ENCODE measurements around the gene RPGR. TPM values are rescaled to one million over a fixed set of nuclear protein-coding genes. Genes with fewer than 3 reads are reported as not detected.

The RPGR gene
- total and polyA plus RNA-seq, 9 of the 15 experiments (the other 6 are each of a cell fraction or from before 2014, with no cell fraction given), result 2.1 to 7.9 (median 5.7) TPM

DNA sequence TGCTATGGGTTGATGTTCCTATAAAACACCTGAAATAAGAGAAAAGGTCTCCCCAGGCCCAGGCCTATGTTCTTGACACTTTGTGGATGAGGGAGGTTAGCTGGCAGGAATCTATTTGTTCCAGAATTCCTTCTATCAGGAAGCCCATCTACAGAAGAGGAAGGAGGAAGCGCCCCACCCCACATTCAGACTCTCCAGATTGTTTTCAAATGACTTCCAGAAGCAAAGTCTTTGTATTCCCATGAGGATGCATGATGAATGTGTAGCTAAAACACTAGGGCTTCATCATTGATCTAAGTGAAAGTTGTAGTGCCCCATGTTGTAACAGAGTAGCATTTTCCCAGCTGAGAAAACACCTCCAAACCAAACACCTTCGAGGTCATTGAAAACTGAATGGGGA, 41.5 kb upstream of the RPGR start:
- no TSS peak for BruUV-seq (replicated peaks)
- intact Hi-C loops (cut with micrococcal nuclease), result no loop called here
- FAIRE-seq, result no peak

More for the DNA sequence above, 41.5 kb upstream of the RPGR start:
- H3K36me3 ChIP-seq (ENCODE audit: control insufficient read depth, insufficient read depth, low read length), result no peaks in the 10 kb centered on the region
- no peak overlapping the region for H3K27ac ChIP-seq (ENCODE audit: extremely low read depth, low read depth, low read length)
- no peaks in the 10 kb centered on the region for H4K20me1 ChIP-seq (replicated peaks; ENCODE audit: control insufficient read depth, insufficient read depth, low read length)
- 0% methylated on average over 2 of the region's 2 CpGs for WGBS (ENCODE audit: insufficient coverage, low coverage, missing lambda C conversion rate)
- ChIA-PET POLR2A (no interaction called here), CTCF (ENCODE audit: low intra/inter-chr PET ratio) (no interaction called here)
- H3K4me2 ChIP-seq (ENCODE audit: insufficient read depth, low read length), result no peak overlapping the region
- no peak overlapping the region for H2AFZ ChIP-seq (ENCODE audit: low read depth, low read length)
- no peaks in the 10 kb centered on the region for H3K9me3 ChIP-seq (replicated peaks; ENCODE audit: control insufficient read depth, insufficient read depth, low read depth, low read length)
- H3K4me3 ChIP-seq, result no peak overlapping the region
- in situ Hi-C loops (cut with MboI), result no loop called here
- no peaks in the 10 kb centered on the region for H3K9me1 ChIP-seq (ENCODE audit: control insufficient read depth, insufficient read depth, low read length)
- no peak for DNase-seq (ENCODE audit: extremely low read depth in 1 of 4, low spot score in 3 of 4)
- no peak overlapping the region for H3K9ac ChIP-seq (ENCODE audit: insufficient read depth in 1 of 2, low read depth in 2 of 2, low read length in 2 of 2)
- TF ChIP-seq HLTF (IDR thresholded peaks at IDR 0.05), result no peak
- TF ChIP-seq SIN3A (IDR thresholded peaks at IDR 0.05; ENCODE audit: borderline replicate concordance in 2 of 2, control insufficient read depth in 1 of 2, low read depth in 2 of 2, low read length in 2 of 2), result no peak
- no peak for TF ChIP-seq TAF7 (tag; IDR thresholded peaks at IDR 0.05)
- TF ChIP-seq TFAM (CRISPR knock-in tag; conservative IDR thresholded peaks at IDR 0.05), result no peak
- TF ChIP-seq, protein P1, sequence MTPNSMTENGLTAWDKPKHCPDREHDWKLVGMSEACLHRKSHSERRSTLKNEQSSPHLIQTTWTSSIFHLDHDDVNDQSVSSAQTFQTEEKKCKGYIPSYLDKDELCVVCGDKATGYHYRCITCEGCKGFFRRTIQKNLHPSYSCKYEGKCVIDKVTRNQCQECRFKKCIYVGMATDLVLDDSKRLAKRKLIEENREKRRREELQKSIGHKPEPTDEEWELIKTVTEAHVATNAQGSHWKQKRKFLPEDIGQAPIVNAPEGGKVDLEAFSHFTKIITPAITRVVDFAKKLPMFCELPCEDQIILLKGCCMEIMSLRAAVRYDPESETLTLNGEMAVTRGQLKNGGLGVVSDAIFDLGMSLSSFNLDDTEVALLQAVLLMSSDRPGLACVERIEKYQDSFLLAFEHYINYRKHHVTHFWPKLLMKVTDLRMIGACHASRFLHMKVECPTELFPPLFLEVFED (CRISPR knock-in tag; conservative IDR thresholded peaks at IDR 0.05), result no peak
- TF ChIP-seq, protein P2, sequence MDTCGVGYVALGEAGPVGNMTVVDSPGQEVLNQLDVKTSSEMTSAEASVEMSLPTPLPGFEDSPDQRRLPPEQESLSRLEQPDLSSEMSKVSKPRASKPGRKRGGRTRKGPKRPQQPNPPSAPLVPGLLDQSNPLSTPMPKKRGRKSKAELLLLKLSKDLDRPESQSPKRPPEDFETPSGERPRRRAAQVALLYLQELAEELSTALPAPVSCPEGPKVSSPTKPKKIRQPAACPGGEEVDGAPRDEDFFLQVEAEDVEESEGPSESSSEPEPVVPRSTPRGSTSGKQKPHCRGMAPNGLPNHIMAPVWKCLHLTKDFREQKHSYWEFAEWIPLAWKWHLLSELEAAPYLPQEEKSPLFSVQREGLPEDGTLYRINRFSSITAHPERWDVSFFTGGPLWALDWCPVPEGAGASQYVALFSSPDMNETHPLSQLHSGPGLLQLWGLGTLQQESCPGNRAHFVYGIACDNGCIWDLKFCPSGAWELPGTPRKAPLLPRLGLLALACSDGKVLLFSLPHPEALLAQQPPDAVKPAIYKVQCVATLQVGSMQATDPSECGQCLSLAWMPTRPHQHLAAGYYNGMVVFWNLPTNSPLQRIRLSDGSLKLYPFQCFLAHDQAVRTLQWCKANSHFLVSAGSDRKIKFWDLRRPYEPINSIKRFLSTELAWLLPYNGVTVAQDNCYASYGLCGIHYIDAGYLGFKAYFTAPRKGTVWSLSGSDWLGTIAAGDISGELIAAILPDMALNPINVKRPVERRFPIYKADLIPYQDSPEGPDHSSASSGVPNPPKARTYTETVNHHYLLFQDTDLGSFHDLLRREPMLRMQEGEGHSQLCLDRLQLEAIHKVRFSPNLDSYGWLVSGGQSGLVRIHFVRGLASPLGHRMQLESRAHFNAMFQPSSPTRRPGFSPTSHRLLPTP (IDR thresholded peaks at IDR 0.05; ENCODE audit: borderline replicate concordance, extremely low read depth, insufficient read length), result no peak
- no peak for TF ChIP-seq SAP30 (IDR thresholded peaks at IDR 0.05; ENCODE audit: borderline replicate concordance, insufficient read depth, low read depth, low read length, poor library complexity, severe bottlenecking)
- TF ChIP-seq, protein P3, sequence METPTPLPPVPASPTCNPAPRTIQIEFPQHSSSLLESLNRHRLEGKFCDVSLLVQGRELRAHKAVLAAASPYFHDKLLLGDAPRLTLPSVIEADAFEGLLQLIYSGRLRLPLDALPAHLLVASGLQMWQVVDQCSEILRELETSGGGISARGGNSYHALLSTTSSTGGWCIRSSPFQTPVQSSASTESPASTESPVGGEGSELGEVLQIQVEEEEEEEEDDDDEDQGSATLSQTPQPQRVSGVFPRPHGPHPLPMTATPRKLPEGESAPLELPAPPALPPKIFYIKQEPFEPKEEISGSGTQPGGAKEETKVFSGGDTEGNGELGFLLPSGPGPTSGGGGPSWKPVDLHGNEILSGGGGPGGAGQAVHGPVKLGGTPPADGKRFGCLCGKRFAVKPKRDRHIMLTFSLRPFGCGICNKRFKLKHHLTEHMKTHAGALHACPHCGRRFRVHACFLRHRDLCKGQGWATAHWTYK (CRISPR knock-in tag; IDR thresholded peaks at IDR 0.05), result no peak
- TF ChIP-seq, protein P4, sequence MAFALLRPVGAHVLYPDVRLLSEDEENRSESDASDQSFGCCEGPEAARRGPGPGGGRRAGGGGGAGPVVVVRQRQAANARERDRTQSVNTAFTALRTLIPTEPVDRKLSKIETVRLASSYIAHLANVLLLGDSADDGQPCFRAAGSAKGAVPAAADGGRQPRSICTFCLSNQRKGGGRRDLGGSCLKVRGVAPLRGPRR (CRISPR knock-in tag; IDR thresholded peaks at IDR 0.05), result no peak
- TF ChIP-seq RUNX1 (IDR thresholded peaks at IDR 0.05; ENCODE audit: low read depth), result no peak
- no peaks in the 10 kb centered on the region; a peak in 1 of 5 replicates for H3K27me3 ChIP-seq (ENCODE audit: control insufficient read depth in 2 of 2, insufficient read depth in 2 of 2, low read length in 2 of 2)
- no peaks in the 10 kb centered on the region for H3K79me2 ChIP-seq (ENCODE audit: control insufficient read depth, insufficient read depth, low read length)
- no peaks in the 10 kb centered on the region for H3K4me1 ChIP-seq (replicated peaks in 1 of 2; ENCODE audit: control insufficient read depth in 2 of 2, insufficient read depth in 2 of 2, low read length in 2 of 2)
- ATAC-seq, result no peak
